Endothelial cell of umbilical vein (primary cell): ENCODE data around the gene DPP6. TPM values are rescaled to one million over a fixed set of nuclear protein-coding genes. Genes with fewer than 3 reads are reported as not detected.

Experiments used
- BruUV-seq: library from RNA; stranded (reverse); fragments of 400-500 nt; replicated peaks from 2 replicates; lab custom pipeline; 2021; lab: Mats Ljungman, UMichigan
- CTCF ChIA-PET: fragments of 300-600, 350-600 bp; sonication (Branson Sonifier 250); formaldehyde crosslinking; loops from one replicate; lab custom pipeline; 2021; ENCODE audit warnings: antibody characterized with exemption, inconsistent platforms; lab: Charles Lee
- POLR2A ChIA-PET: fragments of 300-600, 350-600 bp; sonication (Branson Sonifier 250); formaldehyde crosslinking; loops from one replicate; lab custom pipeline; 2021; ENCODE audit warnings: antibody characterized with exemption, inconsistent platforms; lab: Charles Lee
- DNase-seq: peaks from one replicate; pipeline ENCODE4 v3.0.0-alpha.2; 2011; ENCODE audit warnings: low read depth, low spot score
- FAIRE-seq: peaks from 2 replicates; lab custom pipeline; 2011; peaks lifted over from hg19 to GRCh38; lab: Jason Lieb, UNC
- H2AFZ ChIP-seq: 2 replicates; pipeline ENCODE4 v1.6.0; 2012; ENCODE audit warnings: low read depth, low read length, control low read depth, inconsistent platforms
- H3K27ac ChIP-seq: 2 replicates; pipeline ENCODE4 v1.5.1; 2011; ENCODE audit warnings: low read depth, mild to moderate bottlenecking, control low read depth, low read length, moderate library complexity; ENCODE audit not compliant: insufficient read depth
- H3K27me3 ChIP-seq, 2 experiments: 2 replicates each; pipeline versions ENCODE4 v1.6.0 to v1.6.1; 2011; ENCODE audit warnings: low read length in 2 of 2, mixed read lengths in 1 of 2; ENCODE audit not compliant: control insufficient read depth in 2 of 2, insufficient read depth in 2 of 2
- H3K36me3 ChIP-seq, 2 experiments: 2 replicates in 1 of 2; 3 replicates in 1 of 2; pipeline ENCODE4 v1.5.1; 2011; ENCODE audit warnings: low read length in 2 of 2, mild to moderate bottlenecking in 1 of 2, moderate library complexity in 1 of 2; ENCODE audit not compliant: control insufficient read depth in 2 of 2, insufficient read depth in 2 of 2; ENCODE audit errors: extremely low read depth in 1 of 2
- H3K4me1 ChIP-seq: 3 replicates; pipeline ENCODE4 v1.5.1; 2011; ENCODE audit warnings: mild to moderate bottlenecking, low read length; ENCODE audit not compliant: control insufficient read depth, insufficient read depth; ENCODE audit errors: extremely low read depth
- H3K4me2 ChIP-seq: 2 replicates; pipeline ENCODE4 v1.6.1; 2011; ENCODE audit warnings: low read length, control low read depth, mixed read lengths; ENCODE audit not compliant: insufficient read depth
- H3K4me3 ChIP-seq, 3 experiments: fragments of 200-600 bp in 1 of 3; sonication (generic), shearing (Covaris generic) in 1 of 3; replicated peaks in 1 of 3; 2 replicates each; pipeline ENCODE4 v1.5.1; 2011 to 2016; ENCODE audit warnings: control low read depth in 3 of 3, low read length in 3 of 3, mild to moderate bottlenecking in 2 of 3, inconsistent platforms in 1 of 3, low read depth in 1 of 3, moderate library complexity in 1 of 3; ENCODE audit not compliant: insufficient read depth in 1 of 3
- H3K79me2 ChIP-seq: 2 replicates; pipeline ENCODE4 v1.6.0; 2012; ENCODE audit warnings: low read length, inconsistent platforms; ENCODE audit not compliant: control insufficient read depth, insufficient read depth
- H3K9ac ChIP-seq: replicated peaks from 2 replicates; pipeline ENCODE3; 2011; ENCODE audit warnings: low read length, control low read depth; ENCODE audit not compliant: insufficient read depth; ENCODE audit errors: extremely low read depth
- H3K9me1 ChIP-seq: replicated peaks from 3 replicates; pipeline ENCODE4 v1.6.0; 2011; ENCODE audit warnings: mild to moderate bottlenecking, low read length; ENCODE audit not compliant: control insufficient read depth, insufficient read depth; ENCODE audit errors: extremely low read depth
- H3K9me3 ChIP-seq: replicated peaks from 2 replicates; pipeline ENCODE4 v1.5.1; 2012; ENCODE audit warnings: low read length, inconsistent platforms; ENCODE audit not compliant: control insufficient read depth, insufficient read depth
- H4K20me1 ChIP-seq: replicated peaks from 2 replicates; pipeline ENCODE3; 2011; ENCODE audit warnings: mild to moderate bottlenecking, low read length; ENCODE audit not compliant: control insufficient read depth, insufficient read depth; ENCODE audit errors: extremely low read depth
- CTCF ChIP-seq, 2 donors: IDR thresholded peaks; 1 replicate in 1 of 2; 2 replicates in 1 of 2; pipeline ENCODE4 v1.5.1; 2011; ENCODE audit warnings: low read length in 2 of 2, mild to moderate bottlenecking in 2 of 2, moderate library complexity in 2 of 2, control low read depth in 1 of 2, inconsistent platforms in 1 of 2, low read depth in 1 of 2; ENCODE audit not compliant: insufficient read depth in 1 of 2; ENCODE audit errors: extremely low read depth in 1 of 2
- EZH2 ChIP-seq: IDR thresholded peaks from 2 replicates; pipeline ENCODE4 v1.6.1; 2012; ENCODE audit warnings: borderline replicate concordance, low read depth, mild to moderate bottlenecking, moderate library complexity, low read length, inconsistent platforms; ENCODE audit not compliant: severe bottlenecking
- FOS ChIP-seq: IDR thresholded peaks from 2 replicates; pipeline ENCODE4 v1.6.1; 2011; ENCODE audit warnings: mild to moderate bottlenecking, low read length, moderate library complexity, borderline replicate concordance; ENCODE audit not compliant: insufficient read depth
- GATA2 ChIP-seq: IDR thresholded peaks from 2 replicates; pipeline ENCODE4 v1.7.0; 2011; ENCODE audit warnings: low read depth, mild to moderate bottlenecking, moderate library complexity, mixed read lengths, low read length; ENCODE audit not compliant: insufficient read length, insufficient read depth
- JUN ChIP-seq: IDR thresholded peaks from 2 replicates; pipeline ENCODE4 v1.6.1; 2011; ENCODE audit warnings: borderline replicate concordance, low read depth; ENCODE audit not compliant: insufficient read length, insufficient read depth
- MAX ChIP-seq: IDR thresholded peaks from 2 replicates; pipeline ENCODE4 v1.6.1; 2011; ENCODE audit not compliant: insufficient read depth, insufficient read length
- MYC ChIP-seq: IDR thresholded peaks from one replicate; pipeline ENCODE4 v1.6.1; 2011; ENCODE audit warnings: mild to moderate bottlenecking, low read depth, low read length
- POLR2A ChIP-seq: IDR thresholded peaks from 2 replicates; pipeline ENCODE4 v1.6.1; 2012; ENCODE audit warnings: low read depth, mild to moderate bottlenecking, control low read depth, low read length
- POLR2AphosphoS5 ChIP-seq: IDR thresholded peaks from 2 replicates; pipeline ENCODE4 v1.6.1; 2012; ENCODE audit warnings: low read depth, mild to moderate bottlenecking, control low read depth, low read length, moderate library complexity; ENCODE audit not compliant: insufficient read depth
- dilution Hi-C: fragments of 300-500 bp; cut with MboI; formaldehyde crosslinking; loops from one replicate; pipeline ENCODE4 v1.15.0; 2019; ENCODE audit warnings: low sequenced_read_pairs; ENCODE audit not compliant: extremely low pct_ligation_motif_present
- intact Hi-C: fragments of 100-400 bp; cut with micrococcal nuclease; formaldehyde crosslinking; loops from one replicate; pipeline ENCODE4 v1.10.0; 2022
- polyA plus RNA-seq, 4 experiments: library from polyadenylated mRNA; depleted of rRNA in 3 of 4; stranded (reverse) in 3 of 4; unstranded in 1 of 4; fragments of >200 nt; gene quantifications; 2 replicates each; pipeline versions ENCODE4 v1.2.1 to v1.2.3, GENCODE V29; 2011 to 2012; ENCODE audit warnings: missing spikeins in 1 of 4
- total RNA-seq: library from RNA; stranded (reverse); gene quantifications from 2 replicates; pipeline ENCODE4 v1.2.3, GENCODE V29; 2021

DPP6 gene
- total and polyA plus RNA-seq, 2 donors (not counting 3 experiments of a cell fraction or from before 2014, with no cell fraction given), result not detected

GRCh38 chr7:154906736-154907355 is 854.6 kb downstream of the DPP6 start:
- Histone ChIP-seq H3K4me2 (no peak overlapping the region), H4K20me1 (no peaks in the 10 kb centered on the region), H3K36me3 (no peaks in the 10 kb centered on the region), H3K79me2 (no peaks in the 10 kb centered on the region), H3K4me3 (no peak overlapping the region), H3K27ac (no peak overlapping the region), H3K9me3 (no peaks in the 10 kb centered on the region), H3K27me3 (no peaks in the 10 kb centered on the region), H2AFZ (no peak overlapping the region), H3K9ac (no peak overlapping the region), H3K9me1 (no peaks in the 10 kb centered on the region), H3K4me1 (no peaks in the 10 kb centered on the region)
- CTCF ChIA-PET, result interaction anchor here (1.6 kb wide), 1 partner anchor 21 kb away, joined by 5 read pairs; no protein-coding TSS in a partner anchor
- TF ChIP-seq POLR2AphosphoS5 (no peak), EZH2 (no peak), JUN (no peak), POLR2A (no peak), GATA2 (no peak), MYC (no peak), CTCF (IDR thresholded peaks at IDR 0.05; ENCODE audit: extremely low read depth in 1 of 2, insufficient read depth in 1 of 2, low read depth in 1 of 2, low read length in 2 of 2) (no peak), MAX (no peak), FOS (no peak)
- dilution Hi-C loops (no loop called here), intact Hi-C loops (no loop called here)
- POLR2A ChIA-PET, result no interaction called here
- no peak for FAIRE-seq
- DNase-seq, result no peak
- no TSS peak for BruUV-seq
